HCT116 (cell line): ENCODE measurements around the gene CABYR.

Experiments used
- CBX3 ChIP-seq: IDR thresholded peaks from 2 replicates; pipeline ENCODE4 v1.6.1; 2012; ENCODE audit warnings: low read depth
- CTCF ChIP-seq, 3 experiments: fragments of 200-600 bp in 1 of 3; sonication (generic) in 1 of 3; IDR thresholded peaks in 2 of 3; conservative IDR thresholded peaks in 1 of 3; 2 replicates each; pipeline ENCODE4 v1.5.1; 2012 to 2017; ENCODE audit warnings: low read depth in 2 of 3, low read length in 2 of 3, antibody characterized with exemption in 1 of 3, borderline replicate concordance in 1 of 3, control low read depth in 1 of 3, mild to moderate bottlenecking in 1 of 3, mixed read lengths in 1 of 3, mixed run types in 1 of 3, moderate library complexity in 1 of 3; ENCODE audit not compliant: insufficient read depth in 1 of 3
- EZH2 ChIP-seq: fragments of 200-600 bp; sonication (generic); IDR thresholded peaks from 2 replicates; pipeline ENCODE4 v1.6.1; 2017; ENCODE audit warnings: antibody characterized with exemption, mixed run types
- JUND ChIP-seq: IDR thresholded peaks from 2 replicates; pipeline ENCODE4 v1.6.1; 2012
- POLR2A ChIP-seq: IDR thresholded peaks from 2 replicates; pipeline ENCODE4 v1.7.0; 2011; ENCODE audit warnings: borderline replicate concordance; ENCODE audit not compliant: insufficient read depth, insufficient read length; ENCODE audit errors: extremely low read depth
- POLR2AphosphoS5 ChIP-seq: IDR thresholded peaks from 2 replicates; pipeline ENCODE4 v1.6.1; 2011; ENCODE audit warnings: mild to moderate bottlenecking, low read depth, low read length, moderate library complexity
- SRF ChIP-seq: IDR thresholded peaks from 2 replicates; pipeline ENCODE4 v1.6.1; 2012; ENCODE audit warnings: low read depth
- YY1 ChIP-seq: IDR thresholded peaks from 2 replicates; pipeline ENCODE4 v1.6.1; 2011; ENCODE audit warnings: low read length, low read depth, moderate library complexity, mild to moderate bottlenecking; ENCODE audit not compliant: insufficient replicate concordance; ENCODE audit errors: extremely low read depth
- ZFX ChIP-seq: fragments of 450-650 bp; IDR thresholded peaks from 2 replicates; pipeline ENCODE4 v1.6.1; 2017
- TF ChIP-seq, protein P1 (sequence below): IDR thresholded peaks from 2 replicates; pipeline ENCODE4 v1.6.1; 2012; ENCODE audit warnings: low read depth

DNA sequence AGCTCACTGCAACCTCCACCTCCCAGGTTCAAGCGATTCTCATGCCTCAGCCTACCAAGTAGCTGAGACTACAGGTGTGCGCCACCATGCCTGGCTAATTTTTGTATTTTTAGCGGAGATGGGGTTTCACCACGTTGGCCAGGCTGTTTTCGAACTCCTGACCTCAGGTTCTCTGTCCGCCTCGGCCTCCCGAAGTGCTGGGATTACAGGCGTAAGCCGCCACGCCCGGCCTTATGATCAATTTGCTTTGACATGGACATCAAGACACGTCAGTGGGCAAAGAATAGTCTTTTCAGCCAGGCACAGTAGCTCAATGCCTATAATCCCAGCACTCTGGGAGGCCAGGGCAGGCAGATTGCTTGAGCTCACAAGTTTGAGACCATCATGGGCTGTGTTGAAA lies 48.0 kb upstream of the CABYR start:
- TF ChIP-seq CTCF (IDR thresholded peaks at IDR 0.05 in 2 of 3, conservative IDR thresholded peaks at IDR 0.05 in 1 of 3; ENCODE audit: borderline replicate concordance in 1 of 3, insufficient read depth in 1 of 3, low read depth in 2 of 3, low read length in 2 of 3) (no peak), EZH2 (no peak), POLR2AphosphoS5 (no peak), YY1 (no peak), SRF (no peak), POLR2A (no peak), JUND (no peak), CBX3 (no peak), ZFX (no peak)
- TF ChIP-seq, protein P1, sequence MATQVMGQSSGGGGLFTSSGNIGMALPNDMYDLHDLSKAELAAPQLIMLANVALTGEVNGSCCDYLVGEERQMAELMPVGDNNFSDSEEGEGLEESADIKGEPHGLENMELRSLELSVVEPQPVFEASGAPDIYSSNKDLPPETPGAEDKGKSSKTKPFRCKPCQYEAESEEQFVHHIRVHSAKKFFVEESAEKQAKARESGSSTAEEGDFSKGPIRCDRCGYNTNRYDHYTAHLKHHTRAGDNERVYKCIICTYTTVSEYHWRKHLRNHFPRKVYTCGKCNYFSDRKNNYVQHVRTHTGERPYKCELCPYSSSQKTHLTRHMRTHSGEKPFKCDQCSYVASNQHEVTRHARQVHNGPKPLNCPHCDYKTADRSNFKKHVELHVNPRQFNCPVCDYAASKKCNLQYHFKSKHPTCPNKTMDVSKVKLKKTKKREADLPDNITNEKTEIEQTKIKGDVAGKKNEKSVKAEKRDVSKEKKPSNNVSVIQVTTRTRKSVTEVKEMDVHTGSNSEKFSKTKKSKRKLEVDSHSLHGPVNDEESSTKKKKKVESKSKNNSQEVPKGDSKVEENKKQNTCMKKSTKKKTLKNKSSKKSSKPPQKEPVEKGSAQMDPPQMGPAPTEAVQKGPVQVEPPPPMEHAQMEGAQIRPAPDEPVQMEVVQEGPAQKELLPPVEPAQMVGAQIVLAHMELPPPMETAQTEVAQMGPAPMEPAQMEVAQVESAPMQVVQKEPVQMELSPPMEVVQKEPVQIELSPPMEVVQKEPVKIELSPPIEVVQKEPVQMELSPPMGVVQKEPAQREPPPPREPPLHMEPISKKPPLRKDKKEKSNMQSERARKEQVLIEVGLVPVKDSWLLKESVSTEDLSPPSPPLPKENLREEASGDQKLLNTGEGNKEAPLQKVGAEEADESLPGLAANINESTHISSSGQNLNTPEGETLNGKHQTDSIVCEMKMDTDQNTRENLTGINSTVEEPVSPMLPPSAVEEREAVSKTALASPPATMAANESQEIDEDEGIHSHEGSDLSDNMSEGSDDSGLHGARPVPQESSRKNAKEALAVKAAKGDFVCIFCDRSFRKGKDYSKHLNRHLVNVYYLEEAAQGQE = no peak
